LNCAP (cell line): ENCODE data around the gene LRRTM1.

Experiments
- CTCF ChIP-seq: fragments of 450-650 bp; IDR thresholded peaks from 2 replicates; pipeline ENCODE4 v1.5.1; 2017; ENCODE audit warnings: mild to moderate bottlenecking

The LRRTM1 gene

GRCh38 chr2:80333886-80334285 lies 29.3 kb upstream of the LRRTM1 start:
- no peak for TF ChIP-seq CTCF

GRCh38 chr2:80330527-80331450 lies 26.2 kb upstream of the LRRTM1 start:
- no peak for TF ChIP-seq CTCF

- no peak for TF ChIP-seq CTCF
Measured at GRCh38 chr2:80329491-80329890, 24.9 kb upstream of the LRRTM1 start.

GRCh38 chr2:80328159-80328571 lies 23.6 kb upstream of the LRRTM1 start:
- no peak for TF ChIP-seq CTCF

GRCh38 chr2:80326861-80327260 lies 22.3 kb upstream of the LRRTM1 start:
- TF ChIP-seq CTCF, result no peak

- TF ChIP-seq CTCF, result peak; percentile 49
Measured at GRCh38 chr2:80326214-80326613, 21.7 kb upstream of the LRRTM1 start.

GRCh38 chr2:80324525-80324924 lies 20.0 kb upstream of the LRRTM1 start:
- TF ChIP-seq CTCF, result no peak
